IPS DF 6.9 (cell line): ENCODE results near the gene NEUROG1.

ENCODE experiments used
- DNase-seq: peaks from one replicate; pipeline ENCODE4 v3.0.0-alpha.2; 2013; ENCODE audit warnings: low read depth, low spot score
- H3K27ac ChIP-seq: one replicate; pipeline ENCODE4 v1.5.1; 2013; ENCODE audit warnings: low read length, control low read depth
- H3K27me3 ChIP-seq: 2 replicates; pipeline ENCODE4 v1.6.1; 2013; ENCODE audit warnings: mild to moderate bottlenecking, low read length; ENCODE audit not compliant: control insufficient read depth, insufficient read depth
- H3K36me3 ChIP-seq: 2 replicates; pipeline ENCODE4 v1.6.1; 2013; ENCODE audit warnings: low read length; ENCODE audit not compliant: control insufficient read depth, insufficient read depth
- H3K4me1 ChIP-seq: 2 replicates; pipeline ENCODE4 v1.6.1; 2013; ENCODE audit warnings: low read length; ENCODE audit not compliant: control insufficient read depth, insufficient read depth
- H3K4me3 ChIP-seq: 2 replicates; pipeline ENCODE4 v1.5.1; 2013; ENCODE audit warnings: mild to moderate bottlenecking, low read length
- H3K9me3 ChIP-seq: 2 replicates; pipeline ENCODE4 v1.6.1; 2013; ENCODE audit warnings: low read length, inconsistent platforms; ENCODE audit not compliant: control insufficient read depth, insufficient read depth
- WGBS: extraction: QIAGEN DNeasy Blood & Tissue Kit; methylation state at CpG from one replicate; pipeline ENCODE4 v1.1.7; 2013; ENCODE audit warnings: mixed read lengths, missing lambda C conversion rate; ENCODE audit not compliant: insufficient read length, insufficient coverage; 5-methylcytosine and 5-hydroxymethylcytosine counted together

Gene NEUROG1

DNA sequence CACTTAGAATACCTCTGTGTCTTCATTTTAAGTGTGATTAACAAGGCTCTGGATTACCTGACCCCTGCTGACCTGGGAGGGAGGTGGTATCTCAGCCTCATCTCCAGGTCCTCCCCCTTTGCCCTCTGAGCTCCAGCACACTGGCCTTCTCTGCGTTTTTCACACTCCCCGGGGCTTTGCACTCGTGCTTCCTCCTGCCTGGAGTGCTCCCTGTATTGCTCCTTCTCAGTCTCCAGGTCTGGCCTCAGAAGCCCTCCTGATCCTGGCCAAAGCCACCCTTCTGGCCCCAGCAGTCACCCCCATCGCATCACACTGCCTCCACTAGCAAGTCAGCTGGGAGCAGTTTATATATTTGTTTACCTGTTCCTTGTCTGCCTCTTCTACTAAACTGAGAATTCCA is 13.6 kb upstream of the NEUROG1 start:
- Histone ChIP-seq H3K27ac (no peak overlapping the region), H3K9me3 (no peaks in the 10 kb centered on the region), H3K27me3 (peaks cover 65% of the 10 kb centered on the region), H3K4me1 (peaks cover 1% of the 10 kb centered on the region; the same call in 1 of the 2 replicates), H3K36me3 (no peaks in the 10 kb centered on the region), H3K4me3 (no peak overlapping the region)
- WGBS = no CpG with 5 or more reads among the region's 4 CpGs
- DNase-seq = no peak

GRCh38 chr5:135547590-135548254 is 12.0 kb upstream of the NEUROG1 start:
- Histone ChIP-seq H3K27me3 (peaks cover 79% of the 10 kb centered on the region), H3K27ac (no peak overlapping the region), H3K36me3 (no peaks in the 10 kb centered on the region), H3K4me1 (peaks cover 1% of the 10 kb centered on the region; the same call in 1 of the 2 replicates), H3K9me3 (no peaks in the 10 kb centered on the region), H3K4me3 (no peak overlapping the region)
- WGBS = no CpG with 5 or more reads among the region's 8 CpGs
- DNase-seq = no peak

GRCh38 chr5:135546912-135547311 is 11.1 kb upstream of the NEUROG1 start:
- Histone ChIP-seq H3K27me3 (peaks cover 86% of the 10 kb centered on the region), H3K27ac (no peak overlapping the region), H3K36me3 (no peaks in the 10 kb centered on the region), H3K9me3 (no peaks in the 10 kb centered on the region), H3K4me3 (no peak overlapping the region), H3K4me1 (peaks cover 1% of the 10 kb centered on the region; the same call in 1 of the 2 replicates)
- no peak for DNase-seq
- no CpG with 5 or more reads among the region's 4 CpGs for WGBS

DNA sequence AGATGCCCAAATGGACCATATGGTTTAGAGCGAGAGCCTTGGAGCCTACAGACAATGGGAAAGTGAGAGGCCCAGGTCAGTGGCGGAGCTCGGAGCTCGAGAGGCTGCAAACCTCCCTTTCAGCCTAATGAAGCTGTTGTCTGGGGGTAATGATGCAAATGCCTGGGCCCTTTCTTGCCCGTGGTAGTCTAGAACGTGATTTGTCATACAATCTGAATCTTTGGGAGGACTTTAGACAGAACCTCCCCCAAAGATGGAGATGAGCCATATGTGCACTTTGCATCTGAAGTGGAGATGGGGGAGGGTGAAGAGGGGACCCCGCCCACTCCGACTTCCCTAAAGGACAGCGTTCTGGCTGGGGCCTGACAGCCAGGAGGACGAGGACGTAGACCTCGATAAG is 10.3 kb upstream of the NEUROG1 start:
- WGBS = no CpG with 5 or more reads among the region's 12 CpGs
- Histone ChIP-seq H3K36me3 (no peaks in the 10 kb centered on the region), H3K9me3 (no peaks in the 10 kb centered on the region), H3K27me3 (peaks cover 92% of the 10 kb centered on the region), H3K4me1 (peaks cover 1% of the 10 kb centered on the region; the same call in 1 of the 2 replicates), H3K4me3 (no peak overlapping the region), H3K27ac (no peak overlapping the region)
- no peak for DNase-seq

DNA sequence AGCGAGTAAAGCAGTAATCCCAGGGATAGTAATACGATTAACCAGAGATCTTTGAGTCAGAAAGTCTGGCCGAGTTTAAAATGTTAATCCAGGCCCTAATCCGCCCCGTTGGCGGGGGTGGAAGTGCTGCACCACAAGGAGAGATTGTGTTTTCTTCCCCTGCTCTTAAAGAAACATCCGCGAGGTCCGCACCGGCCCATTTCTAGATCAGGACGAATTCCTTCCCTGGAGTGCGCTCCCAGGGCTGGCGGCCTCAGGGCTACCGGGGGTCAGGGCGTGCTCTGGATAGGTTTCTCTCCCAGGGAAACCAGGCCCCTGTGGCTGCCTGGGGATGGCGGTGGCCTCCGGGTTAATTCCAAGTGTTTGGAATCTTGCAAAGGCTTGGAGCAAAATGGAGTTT is 9.3 kb upstream of the NEUROG1 start:
- Histone ChIP-seq H3K4me3 (no peak overlapping the region), H3K9me3 (no peaks in the 10 kb centered on the region), H3K4me1 (peaks cover 1% of the 10 kb centered on the region; the same call in 1 of the 2 replicates), H3K36me3 (no peaks in the 10 kb centered on the region), H3K27ac (no peak overlapping the region), H3K27me3 (peaks cover 95% of the 10 kb centered on the region)
- no peak for DNase-seq
- WGBS = no CpG with 5 or more reads among the region's 17 CpGs

DNA sequence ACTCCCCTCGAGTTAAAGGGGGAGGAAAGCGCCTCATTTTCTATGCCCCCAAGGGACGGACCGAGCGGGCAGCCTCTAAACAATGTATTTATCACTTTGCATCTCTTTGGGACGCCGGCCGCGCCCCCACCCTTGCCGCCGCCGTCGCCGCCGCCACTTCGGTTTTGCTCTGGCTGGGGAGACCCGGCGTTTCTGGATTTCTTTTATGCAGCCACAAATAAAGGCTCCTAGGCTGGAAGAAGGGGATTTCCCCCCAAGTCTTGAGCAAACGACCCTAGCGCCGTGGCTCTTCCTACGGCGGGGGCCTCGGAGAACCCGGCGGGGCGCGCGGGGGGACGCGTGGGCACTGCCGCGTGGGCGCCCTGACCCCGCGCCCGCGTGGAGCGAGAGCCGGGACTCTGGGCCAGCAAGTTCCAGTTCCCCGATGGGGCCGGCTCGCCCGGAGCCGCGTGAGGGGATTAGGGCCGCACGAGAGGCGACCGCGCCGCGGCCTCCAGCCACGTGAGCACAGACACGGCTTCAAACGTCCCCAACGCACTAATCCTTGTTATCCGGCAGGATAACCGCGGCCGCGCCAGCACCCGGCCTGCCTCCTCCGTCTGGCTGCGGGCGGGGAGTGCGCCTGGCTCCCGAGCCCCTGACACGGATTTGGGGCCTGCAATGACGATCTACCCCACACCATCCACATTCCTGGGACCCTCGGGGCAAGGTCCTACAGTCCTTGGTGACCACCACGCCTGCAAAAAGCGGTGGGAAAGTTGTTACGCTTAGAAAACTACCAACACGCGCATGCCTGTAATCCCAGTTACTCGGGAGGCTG is 7.9 kb upstream of the NEUROG1 start:
- no peak overlapping the region for H3K4me3 ChIP-seq
- no peak for DNase-seq
- no peaks in the 10 kb centered on the region for H3K9me3 ChIP-seq
- no peaks in the 10 kb centered on the region for H3K36me3 ChIP-seq
- no CpG with 5 or more reads among the region's 77 CpGs for WGBS
- H3K27ac ChIP-seq = no peak overlapping the region
- peaks cover 1% of the 10 kb centered on the region; the same call in 1 of the 2 replicates for H3K4me1 ChIP-seq
- peaks cover 96% of the 10 kb centered on the region for H3K27me3 ChIP-seq

- no peak overlapping the region for H3K27ac ChIP-seq
- peaks cover 1% of the 10 kb centered on the region; the same call in 1 of the 2 replicates for H3K4me1 ChIP-seq
- WGBS = no CpG with 5 or more reads among the region's 5 CpGs
- no peaks in the 10 kb centered on the region for H3K36me3 ChIP-seq
- H3K4me3 ChIP-seq = no peak overlapping the region
- no peaks in the 10 kb centered on the region for H3K9me3 ChIP-seq
- DNase-seq = no peak
- peaks cover 96% of the 10 kb centered on the region for H3K27me3 ChIP-seq
Measured at GRCh38 chr5:135543001-135543484, 7.3 kb upstream of the NEUROG1 start.

DNA sequence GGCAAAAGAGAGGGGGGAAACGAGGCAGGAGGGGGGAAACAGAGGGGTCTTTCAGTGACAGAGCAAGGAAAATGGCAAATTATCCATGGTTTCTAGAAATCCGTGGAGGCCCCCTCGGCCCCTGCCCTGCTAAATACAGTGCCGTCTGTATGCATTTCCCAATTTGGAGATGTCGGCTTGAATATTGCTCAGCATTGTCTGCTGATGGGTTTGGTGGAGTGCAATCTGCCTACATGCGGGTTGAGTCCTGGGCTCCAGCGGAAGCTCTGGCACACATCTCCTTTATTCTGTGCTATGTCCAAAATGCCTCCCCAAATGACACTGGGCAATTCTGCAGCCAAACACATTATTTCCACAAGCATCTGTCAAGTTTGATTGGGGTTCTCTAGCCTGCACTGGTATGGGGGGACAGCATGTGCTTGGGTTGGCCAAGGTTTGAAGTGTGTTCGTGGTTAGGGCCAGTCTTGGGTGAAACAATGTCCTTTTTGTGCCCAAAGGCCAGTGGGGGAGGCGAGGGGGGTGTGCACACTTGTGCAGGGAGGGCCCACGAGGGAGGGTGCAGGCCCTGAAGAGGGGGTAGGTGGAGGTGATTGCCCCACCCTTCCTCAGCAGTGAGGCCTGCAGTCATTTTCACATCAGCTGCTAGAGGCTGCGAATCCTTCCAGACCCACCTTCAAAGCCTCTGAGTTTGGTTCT is 6.2 kb upstream of the NEUROG1 start:
- no peak overlapping the region for H3K27ac ChIP-seq
- H3K4me3 ChIP-seq = no peak overlapping the region
- H3K36me3 ChIP-seq = no peaks in the 10 kb centered on the region
- H3K4me1 ChIP-seq = peaks cover 1% of the 10 kb centered on the region; the same call in 1 of the 2 replicates
- DNase-seq = no peak
- peaks cover 96% of the 10 kb centered on the region for H3K27me3 ChIP-seq
- no CpG with 5 or more reads among the region's 11 CpGs for WGBS
- H3K9me3 ChIP-seq = no peaks in the 10 kb centered on the region

GRCh38 chr5:135539430-135540005 is 3.8 kb upstream of the NEUROG1 start:
- H3K27ac ChIP-seq = no peak overlapping the region
- no peak overlapping the region for H3K4me3 ChIP-seq
- peaks cover 4% of the 10 kb centered on the region; the same call in 1 of the 2 replicates for H3K4me1 ChIP-seq
- peaks cover 91% of the 10 kb centered on the region for H3K27me3 ChIP-seq
- no peaks in the 10 kb centered on the region for H3K9me3 ChIP-seq
- H3K36me3 ChIP-seq = no peaks in the 10 kb centered on the region
- WGBS = no CpG with 5 or more reads among the region's 4 CpGs
- no peak for DNase-seq

DNA sequence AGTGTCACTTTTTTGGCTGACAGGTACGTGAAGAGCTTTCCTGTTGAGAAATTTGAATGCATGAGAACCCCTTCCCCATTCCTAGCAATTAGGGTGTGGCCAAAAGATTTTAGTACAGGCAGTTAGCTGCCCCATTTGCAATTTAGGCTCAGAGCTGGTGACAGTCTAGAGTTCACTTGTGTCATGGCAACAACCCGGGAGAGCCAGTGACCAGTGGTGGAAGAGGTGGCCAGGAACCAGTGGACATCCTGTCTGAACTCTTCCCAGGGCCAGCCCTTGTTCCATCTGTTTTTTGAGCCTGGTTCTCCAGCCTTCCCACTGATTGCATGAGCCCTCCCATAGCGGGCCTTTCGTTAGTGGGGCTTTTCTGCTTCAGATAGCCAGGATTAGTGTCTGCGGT is 2.5 kb upstream of the NEUROG1 start:
- Histone ChIP-seq H3K27me3 (peaks cover 91% of the 10 kb centered on the region), H3K36me3 (no peaks in the 10 kb centered on the region), H3K27ac (no peak overlapping the region), H3K4me1 (peaks cover 4% of the 10 kb centered on the region; the same call in 1 of the 2 replicates), H3K9me3 (no peaks in the 10 kb centered on the region), H3K4me3 (no peak overlapping the region)
- DNase-seq = no peak
- no CpG with 5 or more reads among the region's 5 CpGs for WGBS
